Body of pancreas (tissue), 4 donors: Measurements from ENCODE around the gene SEZ6L2.

Source experiments
- CTCF ChIP-seq, 7 experiments: fragments of 450-650 bp in 4 of 7; fragments of 200-600 bp in 3 of 7; sonication (generic) in 3 of 7; IDR thresholded peaks; one replicate each; pipeline ENCODE4 v1.5.1; 2016 to 2019; ENCODE audit warnings: antibody characterized with exemption in 7 of 7
- POLR2A ChIP-seq, 3 donors: fragments of 450-650 bp; IDR thresholded peaks; one replicate each; pipeline ENCODE4 v1.6.1; 2016; ENCODE audit warnings: antibody characterized with exemption in 3 of 3, mild to moderate bottlenecking in 2 of 3

- no peak for TF ChIP-seq CTCF (IDR thresholded peaks at IDR 0.05)
- no peak for TF ChIP-seq POLR2A (IDR thresholded peaks at IDR 0.05)
Observed at GRCh38 chr16:29849505-29849904, 49.8 kb downstream of the SEZ6L2 start.
